Measurements from ENCODE around the gene SLC35D1.
"Not testable (repeated sequence)": the region's sequence is repeated elsewhere in the genome, so short reads cannot be mapped to it uniquely, and the experiment has no call there.

Gene SLC35D1

DNA sequence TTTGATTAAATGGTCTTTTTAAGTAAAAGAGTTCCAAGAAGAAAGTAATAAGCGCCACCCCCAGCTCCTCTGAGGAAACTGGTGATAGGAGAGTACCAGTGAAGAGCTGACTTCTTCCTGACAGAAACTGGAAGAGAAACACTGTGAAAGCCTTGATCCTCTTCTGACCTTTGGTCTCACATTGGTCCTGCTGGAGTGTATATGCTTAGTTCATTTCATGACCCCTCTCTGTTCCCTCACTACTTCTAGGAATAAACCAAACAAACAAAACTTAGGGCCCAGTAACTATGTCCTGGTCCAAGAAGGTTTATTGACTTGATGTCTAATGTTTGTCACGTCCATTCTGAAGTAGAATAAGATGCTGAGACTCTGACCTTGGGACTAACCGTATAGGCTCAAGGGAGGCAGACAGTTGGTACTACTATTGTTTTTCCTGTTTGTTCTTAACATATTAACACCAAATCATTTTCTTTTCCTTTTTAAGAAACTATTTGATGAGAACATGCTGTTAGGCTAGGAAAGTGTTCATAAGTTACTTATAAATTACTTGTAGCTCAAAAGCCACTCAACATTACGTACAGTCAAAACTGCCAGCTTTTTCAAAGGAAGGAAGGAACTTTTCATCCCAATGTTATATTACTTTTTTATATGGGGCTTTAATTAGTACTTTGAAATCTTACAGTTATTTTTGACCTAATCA, 71.2 kb downstream of the SLC35D1 start:
- no peak for DNase-seq

DNA sequence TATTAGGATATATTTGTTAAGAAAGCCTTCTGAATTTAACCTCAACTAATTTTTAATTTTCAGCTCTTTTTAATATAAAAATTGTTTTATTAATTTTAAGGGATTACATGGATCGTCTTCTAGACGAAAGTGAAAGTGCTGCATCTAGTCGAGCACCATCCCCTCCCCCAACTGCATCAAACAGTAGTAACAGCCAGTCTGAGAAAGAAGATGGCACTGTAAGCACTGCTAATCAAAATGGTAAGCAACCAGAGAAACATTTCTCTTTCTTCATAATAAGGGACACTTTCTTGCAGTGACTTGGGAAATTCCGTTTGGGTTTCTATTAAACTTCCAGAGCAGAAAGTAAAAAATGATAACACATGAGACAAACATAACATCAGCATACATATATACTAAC, 72.3 kb downstream of the SLC35D1 start:
- DNase-seq, result no peak

DNA sequence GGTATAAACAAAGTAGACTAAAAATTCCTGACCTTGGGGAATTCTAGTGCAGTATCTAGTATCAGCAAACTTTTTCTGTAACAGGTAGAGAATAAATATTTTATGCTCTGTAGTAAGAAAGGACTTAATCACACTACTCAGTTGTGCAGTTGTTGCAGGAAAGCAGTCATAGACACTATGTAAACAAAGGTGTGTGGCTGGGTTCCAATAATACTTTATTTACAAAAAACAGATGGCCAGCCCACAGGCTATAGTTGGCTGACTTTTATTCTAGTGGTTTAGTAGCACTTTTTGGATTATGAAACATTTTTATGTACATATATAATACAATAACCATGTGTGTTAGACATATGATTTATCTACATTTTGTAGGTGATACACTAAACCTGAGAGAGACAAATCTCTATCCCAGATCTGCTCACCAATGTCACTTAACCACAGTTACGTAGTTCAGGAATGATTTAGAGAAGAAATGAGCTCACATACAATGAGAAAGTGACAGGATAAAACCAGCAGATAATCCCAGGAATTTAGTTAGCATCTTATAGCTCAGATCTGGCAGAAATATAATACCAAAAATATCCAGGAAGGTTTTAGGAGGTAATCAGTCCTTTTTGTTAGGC, 73.1 kb downstream of the SLC35D1 start:
- DNase-seq, result no peak

GRCh38 chr1:66979621-66980020, 74.3 kb downstream of the SLC35D1 start:
- DNase-seq, result not testable (repeated sequence)

DNA sequence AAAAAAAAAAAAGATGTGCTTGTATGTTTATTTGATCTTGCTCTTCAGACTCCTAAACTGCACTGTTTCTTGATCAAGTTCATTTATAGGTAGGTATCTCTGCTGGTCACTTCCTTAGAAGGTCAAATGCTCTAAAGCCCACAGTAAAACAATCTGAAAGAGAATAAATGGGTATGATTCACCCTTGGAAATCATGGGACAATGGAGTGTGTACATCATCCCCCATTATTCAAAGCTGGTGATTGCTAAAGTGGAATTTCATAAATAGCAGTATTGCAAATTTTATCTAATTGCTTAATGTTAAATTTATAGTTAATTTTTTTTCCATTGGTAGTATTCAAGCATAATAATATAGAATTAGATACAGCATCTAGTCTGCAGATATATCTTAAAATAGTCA, 75.7 kb downstream of the SLC35D1 start:
- no peak for DNase-seq

GRCh38 chr1:66968574-66968973, 85.4 kb downstream of the SLC35D1 start:
- no peak for DNase-seq

DNA sequence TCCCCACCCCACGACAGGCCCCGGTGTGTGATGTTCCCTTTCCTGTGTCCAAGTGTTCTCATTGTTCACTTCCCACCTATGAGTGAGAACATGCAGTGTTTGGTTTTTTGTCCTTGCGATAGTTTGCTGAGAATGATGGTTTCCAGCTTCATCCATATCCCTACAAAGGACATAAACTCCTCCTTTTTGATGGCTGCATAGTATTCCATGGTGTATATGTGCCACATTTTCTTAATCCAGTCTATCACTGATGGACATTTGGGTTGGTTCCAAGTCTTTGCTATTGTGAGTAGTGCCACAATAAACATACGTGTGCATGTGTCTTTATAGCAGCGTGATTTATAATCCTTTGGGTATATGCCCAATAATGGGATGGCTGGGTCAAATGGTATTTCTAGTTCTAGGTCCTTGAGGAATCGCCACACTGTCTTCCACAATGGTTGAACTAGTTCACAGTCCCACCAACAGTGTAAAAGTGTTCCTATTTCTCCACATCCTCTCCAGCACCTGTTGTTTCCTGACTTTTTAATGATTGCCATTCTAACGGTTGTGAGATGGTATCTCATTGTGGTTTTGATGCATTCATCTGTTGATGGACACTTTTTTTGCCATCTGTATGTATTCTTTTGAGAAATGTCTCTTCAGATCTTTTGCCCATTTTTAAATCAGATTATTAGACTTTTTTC, 87.6 kb downstream of the SLC35D1 start:
- DNase-seq, result not testable (repeated sequence)

GRCh38 chr1:66957938-66958337, 96.0 kb downstream of the SLC35D1 start:
- no peak for DNase-seq

DNA sequence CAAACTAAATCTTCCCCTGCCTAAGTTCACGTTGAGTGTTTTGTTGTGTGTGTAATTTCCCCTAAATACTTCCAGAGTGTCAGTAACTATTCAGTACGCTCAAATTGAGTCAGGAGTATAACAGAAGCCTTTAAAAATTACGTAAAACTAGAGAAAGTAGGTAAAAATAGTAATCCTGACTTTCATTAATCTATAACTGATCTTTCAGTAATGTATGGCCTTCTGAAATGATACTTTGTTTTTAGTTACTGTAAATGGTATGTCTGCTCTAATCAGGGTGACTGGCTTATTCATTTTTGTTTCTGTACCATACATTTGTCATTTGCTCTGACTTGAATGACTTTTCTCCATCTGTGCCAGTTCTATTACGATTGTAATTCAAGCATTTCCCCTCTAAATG, 99.7 kb downstream of the SLC35D1 start:
- no peak for DNase-seq

DNA sequence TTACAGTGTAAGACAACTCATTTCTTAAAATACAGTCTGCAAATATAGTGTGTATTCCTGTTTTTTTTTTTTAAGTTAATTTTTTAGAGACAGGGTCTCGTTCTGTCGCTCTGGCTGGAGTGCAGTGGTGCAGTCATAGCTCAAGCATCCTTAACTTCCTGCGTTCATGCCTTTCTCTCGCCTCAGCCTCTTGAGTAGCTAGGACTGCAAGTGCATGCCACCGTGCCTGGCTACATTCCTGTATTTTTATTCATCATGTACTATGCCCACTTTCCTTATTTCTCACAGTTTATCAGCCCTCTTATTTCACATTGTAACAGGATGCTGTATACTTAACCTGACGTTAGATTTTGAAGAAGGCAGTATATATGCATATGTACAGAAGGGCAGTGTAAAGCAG, 102.4 kb downstream of the SLC35D1 start:
- no peak for DNase-seq
